ENCODE data around the gene EDRF1. TPM values are rescaled to one million over a fixed set of nuclear protein-coding genes. Genes with fewer than 3 reads are reported as not detected.

EDRF1 gene
- total and polyA plus RNA-seq, 2 experiments from 2014 or later = 10.1 to 28.9 TPM

DNA sequence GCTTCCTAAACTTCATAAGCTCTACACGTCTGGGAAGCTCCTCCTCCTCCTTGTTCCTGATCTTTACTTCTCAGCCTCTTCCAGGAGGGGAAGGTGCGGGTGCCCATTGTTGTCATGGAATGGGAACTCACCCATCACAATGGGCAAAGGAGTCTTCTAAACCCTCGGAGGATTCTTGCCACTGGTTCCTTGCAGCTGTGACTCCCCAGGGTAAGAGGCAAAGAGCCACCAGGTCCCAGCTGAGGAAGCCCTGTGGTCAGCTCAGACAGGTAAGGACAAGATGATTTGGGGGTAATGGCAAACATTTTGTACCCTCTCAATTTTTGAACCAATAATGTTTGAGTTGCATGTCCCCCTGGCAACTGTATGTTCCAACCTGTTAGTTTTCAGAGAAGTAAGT is 36.4 kb upstream of the EDRF1 start, which contains the start of gene TEX36:
Gene TEX36, minus strand, starts transcription at position 101 of the 400 bp plus-strand sequence. CDS start 174 bp downstream, outside the sequence.
- H3K27ac ChIP-seq = no peak within 1 kb of the TSS
- H3K4me2 ChIP-seq = no peak within 1 kb of the TSS
- no peaks in the 10 kb centered on the region for H3K79me2 ChIP-seq
- H3K9me3 ChIP-seq (ENCODE audit: low read depth) = no peaks in the 10 kb centered on the region
- 80% methylated on average over 3 of the region's 3 CpGs for WGBS (ENCODE audit: low lambda C conversion rate, missing lambda C conversion rate)
- DNase-seq (ENCODE audit: low spot score) = no peak
- H2AFZ ChIP-seq = no peak within 1 kb of the TSS
- no peaks in the 10 kb centered on the region for H3K27me3 ChIP-seq
- H3K9me2 ChIP-seq (replicated peaks; ENCODE audit: insufficient read depth) = no peaks in the 10 kb centered on the region
- H3K4me3 ChIP-seq = no peak within 1 kb of the TSS
- peaks cover 8% of the 10 kb centered on the region for H3K4me1 ChIP-seq (ENCODE audit: insufficient read depth)
- no peaks in the 10 kb centered on the region for H3K36me3 ChIP-seq (replicated peaks; ENCODE audit: insufficient read depth, low read depth)
- H4K20me1 ChIP-seq (ENCODE audit: insufficient read depth, poor library complexity, severe bottlenecking) = no peaks in the 10 kb centered on the region
- TF ChIP-seq EZH2phosphoT487 (IDR thresholded peaks at IDR 0.05; ENCODE audit: low read depth, severe bottlenecking, unreplicated experiment) (no peak), EZH2 (IDR thresholded peaks at IDR 0.05; ENCODE audit: borderline replicate concordance) (no peak)
- TF ChIP-seq, protein P1, sequence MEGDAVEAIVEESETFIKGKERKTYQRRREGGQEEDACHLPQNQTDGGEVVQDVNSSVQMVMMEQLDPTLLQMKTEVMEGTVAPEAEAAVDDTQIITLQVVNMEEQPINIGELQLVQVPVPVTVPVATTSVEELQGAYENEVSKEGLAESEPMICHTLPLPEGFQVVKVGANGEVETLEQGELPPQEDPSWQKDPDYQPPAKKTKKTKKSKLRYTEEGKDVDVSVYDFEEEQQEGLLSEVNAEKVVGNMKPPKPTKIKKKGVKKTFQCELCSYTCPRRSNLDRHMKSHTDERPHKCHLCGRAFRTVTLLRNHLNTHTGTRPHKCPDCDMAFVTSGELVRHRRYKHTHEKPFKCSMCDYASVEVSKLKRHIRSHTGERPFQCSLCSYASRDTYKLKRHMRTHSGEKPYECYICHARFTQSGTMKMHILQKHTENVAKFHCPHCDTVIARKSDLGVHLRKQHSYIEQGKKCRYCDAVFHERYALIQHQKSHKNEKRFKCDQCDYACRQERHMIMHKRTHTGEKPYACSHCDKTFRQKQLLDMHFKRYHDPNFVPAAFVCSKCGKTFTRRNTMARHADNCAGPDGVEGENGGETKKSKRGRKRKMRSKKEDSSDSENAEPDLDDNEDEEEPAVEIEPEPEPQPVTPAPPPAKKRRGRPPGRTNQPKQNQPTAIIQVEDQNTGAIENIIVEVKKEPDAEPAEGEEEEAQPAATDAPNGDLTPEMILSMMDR (IDR thresholded peaks at IDR 0.05; ENCODE audit: poor library complexity) = no peak

DNA sequence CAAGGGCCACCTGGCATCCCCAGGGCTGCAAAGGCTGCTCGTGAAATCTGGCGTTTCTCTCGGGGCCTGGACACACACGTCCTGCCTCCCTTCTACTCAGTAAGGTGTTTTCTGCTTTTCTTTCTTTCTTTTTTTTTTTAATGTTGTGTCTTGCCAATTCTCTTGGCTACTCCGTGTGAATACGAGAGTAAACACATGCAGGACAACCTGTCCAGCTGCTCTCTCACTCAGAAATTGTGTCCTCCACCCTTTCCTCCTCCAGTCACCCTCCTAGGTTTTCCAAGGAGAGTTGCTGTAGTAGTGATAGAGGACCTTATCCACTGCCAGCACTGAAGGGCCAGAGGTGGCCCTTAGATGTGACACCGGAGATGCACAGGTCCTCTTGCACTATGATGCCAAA is 35.7 kb upstream of the EDRF1 start:
- Histone ChIP-seq H3K9me3 (ENCODE audit: low read depth) (no peaks in the 10 kb centered on the region), H3K4me2 (no peak overlapping the region), H3K9me2 (replicated peaks; ENCODE audit: insufficient read depth) (no peaks in the 10 kb centered on the region), H3K36me3 (replicated peaks; ENCODE audit: insufficient read depth, low read depth) (no peaks in the 10 kb centered on the region), H3K4me3 (no peak overlapping the region), H4K20me1 (ENCODE audit: insufficient read depth, poor library complexity, severe bottlenecking) (no peaks in the 10 kb centered on the region), H2AFZ (no peak overlapping the region), H3K27me3 (no peaks in the 10 kb centered on the region), H3K27ac (no peak overlapping the region), H3K79me2 (no peaks in the 10 kb centered on the region), H3K4me1 (ENCODE audit: insufficient read depth) (peaks cover 8% of the 10 kb centered on the region)
- DNase-seq (ENCODE audit: low spot score) = no peak
- TF ChIP-seq EZH2 (IDR thresholded peaks at IDR 0.05; ENCODE audit: borderline replicate concordance) = no peak
- no peak for TF ChIP-seq EZH2phosphoT487 (IDR thresholded peaks at IDR 0.05; ENCODE audit: low read depth, severe bottlenecking, unreplicated experiment)
- TF ChIP-seq, protein P1 (IDR thresholded peaks at IDR 0.05; ENCODE audit: poor library complexity) = no peak
- WGBS (ENCODE audit: low lambda C conversion rate, missing lambda C conversion rate) = 94% methylated on average over 7 of the region's 7 CpGs

DNA sequence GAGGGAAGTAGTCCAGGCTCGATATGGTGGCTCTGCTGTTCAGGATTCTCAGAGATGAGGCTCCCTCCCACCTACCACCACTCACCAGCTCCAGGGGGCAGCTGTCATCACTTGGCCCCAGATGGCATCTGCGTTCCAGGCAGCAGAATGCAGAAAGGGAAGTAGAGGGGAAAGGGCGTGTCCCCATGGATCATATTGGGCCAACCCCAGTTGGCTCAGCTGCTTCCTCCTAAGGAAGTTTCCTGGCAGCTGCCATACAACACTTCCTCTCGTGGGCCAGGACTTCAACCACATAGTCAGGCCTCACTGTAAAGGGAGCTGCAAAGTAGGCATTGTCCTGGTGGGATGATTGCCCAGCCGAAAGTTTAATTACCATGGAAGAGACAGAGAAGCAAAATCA is 34.9 kb upstream of the EDRF1 start:
- TF ChIP-seq EZH2phosphoT487 (IDR thresholded peaks at IDR 0.05; ENCODE audit: low read depth, severe bottlenecking, unreplicated experiment) (no peak), EZH2 (IDR thresholded peaks at IDR 0.05; ENCODE audit: borderline replicate concordance) (no peak)
- TF ChIP-seq, protein P1 (IDR thresholded peaks at IDR 0.05; ENCODE audit: poor library complexity) = no peak
- Histone ChIP-seq H4K20me1 (ENCODE audit: insufficient read depth, poor library complexity, severe bottlenecking) (no peaks in the 10 kb centered on the region), H3K9me2 (replicated peaks; ENCODE audit: insufficient read depth) (no peaks in the 10 kb centered on the region), H2AFZ (no peak overlapping the region), H3K4me2 (no peak overlapping the region), H3K4me1 (ENCODE audit: insufficient read depth) (peaks cover 8% of the 10 kb centered on the region), H3K36me3 (replicated peaks; ENCODE audit: insufficient read depth, low read depth) (no peaks in the 10 kb centered on the region), H3K27ac (no peak overlapping the region), H3K27me3 (no peaks in the 10 kb centered on the region), H3K4me3 (no peak overlapping the region), H3K79me2 (no peaks in the 10 kb centered on the region), H3K9me3 (ENCODE audit: low read depth) (no peaks in the 10 kb centered on the region)
- 76% methylated on average over 5 of the region's 5 CpGs for WGBS (ENCODE audit: low lambda C conversion rate, missing lambda C conversion rate)
- DNase-seq (ENCODE audit: low spot score) = no peak

Measured in hepatocyte (in vitro differentiated cells).